Thymus (tissue), 11 donors: ENCODE measurements around the gene BAG3. TPM values are rescaled to one million over a fixed set of nuclear protein-coding genes. Genes with fewer than 3 reads are reported as not detected.
"Not testable (repeated sequence)": the region's sequence is repeated elsewhere in the genome, so short reads cannot be mapped to it uniquely, and the experiment has no call there.

Source experiments
- DNase-seq, 9 donors: peaks; one replicate each; pipeline ENCODE4 v3.0.0-alpha.2; 2013; ENCODE audit warnings: low spot score in 9 of 9, low read depth in 6 of 9, missing footprints in 1 of 9
- H3K27ac ChIP-seq, 2 donors: one replicate each; pipeline ENCODE4 v1.5.1; 2013; ENCODE audit warnings: control low read depth in 1 of 2, low read depth in 1 of 2, low read length in 1 of 2, mild to moderate bottlenecking in 1 of 2, moderate library complexity in 1 of 2
- H3K27me3 ChIP-seq, 2 donors: one replicate each; pipeline ENCODE4 v1.5.1; 2013; ENCODE audit warnings: low read length in 1 of 2; ENCODE audit not compliant: control insufficient read depth in 2 of 2, insufficient read depth in 1 of 2
- H3K36me3 ChIP-seq, 2 donors: one replicate each; pipeline ENCODE4 v1.5.1; 2013; ENCODE audit warnings: low read length in 1 of 2, mild to moderate bottlenecking in 1 of 2, moderate library complexity in 1 of 2; ENCODE audit not compliant: control insufficient read depth in 2 of 2, insufficient read depth in 2 of 2
- H3K4me1 ChIP-seq, 2 donors: one replicate each; pipeline ENCODE4 v1.5.1; 2013; ENCODE audit warnings: low read length in 2 of 2; ENCODE audit not compliant: control insufficient read depth in 2 of 2, insufficient read depth in 2 of 2
- H3K4me3 ChIP-seq, 2 donors: one replicate each; pipeline ENCODE4 v1.5.1; 2013; ENCODE audit warnings: low read length in 2 of 2, control low read depth in 1 of 2, mild to moderate bottlenecking in 1 of 2
- H3K9me3 ChIP-seq, 2 donors: one replicate each; pipeline ENCODE4 v1.5.1; 2013; ENCODE audit warnings: low read length in 1 of 2, mild to moderate bottlenecking in 1 of 2; ENCODE audit not compliant: control insufficient read depth in 2 of 2, insufficient read depth in 1 of 2
- WGBS: extraction: QIAGEN DNeasy Blood & Tissue Kit; methylation state at CpG from one replicate; pipeline ENCODE4 v1.1.7; 2013; 5-methylcytosine and 5-hydroxymethylcytosine counted together
- polyA plus RNA-seq: library from polyadenylated mRNA; stranded (reverse); fragments of 200-250 nt; gene quantifications from one replicate; pipeline ENCODE4 v1.2.3, GENCODE V29; 2013
- total RNA-seq: library from RNA; stranded (reverse); fragments of 120-200 nt; gene quantifications from one replicate; pipeline ENCODE4 v1.2.4, GENCODE V29; 2013
- donor health status: healthy.

BAG3 gene
- total and polyA plus RNA-seq, 2 donors = 1.7 to 12.6 TPM

GRCh38 chr10:119694608-119695007, 43.4 kb downstream of the BAG3 start:
- WGBS = 97% methylated on average over 7 of the region's 7 CpGs
- no peak for DNase-seq

GRCh38 chr10:119700321-119700954, 49.3 kb downstream of the BAG3 start:
- Histone ChIP-seq H3K27me3 (no peaks in the 10 kb centered on the region), H3K27ac (no peak overlapping the region), H3K9me3 (no peaks in the 10 kb centered on the region), H3K4me3 (no peak overlapping the region), H3K4me1 (peaks cover 0 to 2% of the 10 kb centered on the region in 2 donors), H3K36me3 (no peaks in the 10 kb centered on the region)
- 76% methylated on average over 4 of the region's 4 CpGs for WGBS
- DNase-seq = no peak

More at GRCh38 chr10:119694608-119695007, 43.4 kb downstream of the BAG3 start:
- no peak overlapping the region for H3K27ac ChIP-seq
- peaks cover 0 to 4% of the 10 kb centered on the region in 2 donors for H3K9me3 ChIP-seq
- no peak overlapping the region for H3K4me3 ChIP-seq
- H3K4me1 ChIP-seq = no peaks in the 10 kb centered on the region
- H3K36me3 ChIP-seq = no peaks in the 10 kb centered on the region
- H3K27me3 ChIP-seq = no peaks in the 10 kb centered on the region

- 94% methylated on average over 7 of the region's 7 CpGs for WGBS
- Histone ChIP-seq H3K4me3 (no peak overlapping the region), H3K4me1 (peaks cover 0 to 2% of the 10 kb centered on the region in 2 donors), H3K27me3 (no peaks in the 10 kb centered on the region), H3K9me3 (peaks cover 0 to 2% of the 10 kb centered on the region in 2 donors), H3K27ac (no peak overlapping the region), H3K36me3 (no peaks in the 10 kb centered on the region)
- no peak for DNase-seq
Measured at GRCh38 chr10:119701861-119702260, 50.7 kb downstream of the BAG3 start.

- Histone ChIP-seq H3K27me3 (no peaks in the 10 kb centered on the region), H3K4me3 (no peak overlapping the region), H3K9me3 (peaks cover 0 to 3% of the 10 kb centered on the region in 2 donors), H3K4me1 (peaks cover 0 to 2% of the 10 kb centered on the region in 2 donors), H3K27ac (no peak overlapping the region), H3K36me3 (no peaks in the 10 kb centered on the region)
- DNase-seq = no peak
- WGBS = 97% methylated on average over 2 of the region's 2 CpGs
Measured at GRCh38 chr10:119702583-119702982, 51.4 kb downstream of the BAG3 start.

- Histone ChIP-seq H3K4me3 (no peak overlapping the region), H3K36me3 (no peaks in the 10 kb centered on the region), H3K9me3 (peaks cover 0 to 8% of the 10 kb centered on the region in 2 donors), H3K27ac (no peak overlapping the region), H3K4me1 (peaks cover 0 to 2% of the 10 kb centered on the region in 2 donors), H3K27me3 (no peaks in the 10 kb centered on the region)
- DNase-seq = no peak
- WGBS = 88% methylated on average over 9 of the region's 9 CpGs
Measured at GRCh38 chr10:119703903-119704508, 52.8 kb downstream of the BAG3 start.

GRCh38 chr10:119705434-119705831, 54.3 kb downstream of the BAG3 start:
- peaks cover 0 to 8% of the 10 kb centered on the region in 2 donors for H3K9me3 ChIP-seq
- no peak overlapping the region for H3K4me3 ChIP-seq
- 76% methylated on average over 3 of the region's 3 CpGs for WGBS
- H3K36me3 ChIP-seq = no peaks in the 10 kb centered on the region
- no peak for DNase-seq
- peaks cover 0 to 2% of the 10 kb centered on the region in 2 donors for H3K4me1 ChIP-seq
- H3K27me3 ChIP-seq = no peaks in the 10 kb centered on the region
- no peak overlapping the region for H3K27ac ChIP-seq

- WGBS = 82% methylated on average over 7 of the region's 7 CpGs
- H3K27me3 ChIP-seq = no peaks in the 10 kb centered on the region
- H3K27ac ChIP-seq = no peak overlapping the region
- no peak overlapping the region for H3K4me3 ChIP-seq
- peaks cover 0 to 15% of the 10 kb centered on the region in 2 donors for H3K9me3 ChIP-seq
- DNase-seq = no peak
- no peaks in the 10 kb centered on the region for H3K36me3 ChIP-seq
- no peaks in the 10 kb centered on the region for H3K4me1 ChIP-seq
Measured at GRCh38 chr10:119706521-119707278, 55.5 kb downstream of the BAG3 start.

- not testable (repeated sequence) for DNase-seq, H3K4me3 ChIP-seq, H3K27me3 ChIP-seq, H3K4me1 ChIP-seq, H3K27ac ChIP-seq, H3K36me3 ChIP-seq
- WGBS = 95% methylated on average over 5 of the region's 5 CpGs
- peaks cover 0 to 15% of the 10 kb centered on the region in 2 donors for H3K9me3 ChIP-seq
Measured at GRCh38 chr10:119707331-119707730, 56.2 kb downstream of the BAG3 start.

GRCh38 chr10:119710935-119711334, 59.8 kb downstream of the BAG3 start:
- H3K4me1 ChIP-seq, DNase-seq, H3K36me3 ChIP-seq, H3K27me3 ChIP-seq, H3K27ac ChIP-seq, H3K4me3 ChIP-seq: not testable (repeated sequence)
- WGBS = 93% methylated on average over 1 of the region's 1 CpG
- peaks cover 0 to 15% of the 10 kb centered on the region in 2 donors for H3K9me3 ChIP-seq
